Tibial nerve (tissue), 4 donors: ENCODE data around the gene SMCO4.

ENCODE experiments used
- CTCF ChIP-seq, 5 experiments: fragments of 200-600 bp in 3 of 5; fragments of 450-650 bp in 2 of 5; sonication (generic) in 3 of 5; IDR thresholded peaks; one replicate each; pipeline ENCODE4 v1.5.1; 2016 to 2019; ENCODE audit warnings: antibody characterized with exemption in 5 of 5, mild to moderate bottlenecking in 3 of 5, moderate library complexity in 2 of 5
- EP300 ChIP-seq, 2 donors: sonication (generic); formaldehyde crosslinking; IDR thresholded peaks; one replicate each; pipeline ENCODE4 v1.6.1; 2017; ENCODE audit warnings: antibody characterized with exemption in 2 of 2, mild to moderate bottlenecking in 1 of 2

DNA sequence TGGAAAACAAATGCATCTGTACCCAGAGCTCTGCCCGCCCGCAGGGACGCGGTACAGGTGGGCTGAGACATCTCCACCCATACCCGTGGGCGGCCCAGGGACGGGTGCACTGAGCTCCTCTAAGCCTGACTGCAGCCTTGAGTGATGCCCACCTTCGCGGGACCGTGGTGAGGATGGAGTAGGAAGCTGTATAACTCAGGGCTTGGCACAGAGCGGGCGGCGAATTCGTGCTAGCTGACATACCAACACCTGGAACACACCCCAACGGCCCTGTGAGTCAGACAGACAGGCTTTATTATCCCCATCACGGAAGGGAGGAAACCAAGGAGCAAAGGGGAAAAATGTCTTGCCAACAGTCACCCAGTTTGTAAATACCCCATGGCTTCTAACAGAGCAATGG lies 61.9 kb downstream of the SMCO4 start:
- TF ChIP-seq EP300 (IDR thresholded peaks at IDR 0.05), result no peak
- no peak for TF ChIP-seq CTCF (IDR thresholded peaks at IDR 0.05)
